Nephron progenitor cell (in vitro differentiated cells): ENCODE results near the gene PCDH10.

Experiments used
- DNase-seq: peaks from one replicate; pipeline ENCODE4 v3.0.0; 2021
- H3K27ac Mint-ChIP-seq: 2 replicates; pipeline ENCODE4 v1.8.0; 2021; ENCODE audit warnings: mild to moderate bottlenecking, moderate library complexity, mixed read lengths
- H3K27me3 Mint-ChIP-seq: 2 replicates; pipeline ENCODE4 v1.8.0; 2021; ENCODE audit warnings: mild to moderate bottlenecking, low read depth, mixed read lengths; ENCODE audit not compliant: poor library complexity
- H3K36me3 Mint-ChIP-seq: 2 replicates; pipeline ENCODE4 v1.8.0; 2021; ENCODE audit warnings: low read depth, mixed read lengths
- H3K4me1 Mint-ChIP-seq: 2 replicates; pipeline ENCODE4 v1.8.0; 2021; ENCODE audit warnings: mixed read lengths
- H3K4me3 Mint-ChIP-seq: 2 replicates; pipeline ENCODE4 v1.8.0; 2021; ENCODE audit warnings: mild to moderate bottlenecking, moderate library complexity, mixed read lengths
- H3K9me3 Mint-ChIP-seq: 2 replicates; pipeline ENCODE4 v1.8.0; 2021; ENCODE audit warnings: mild to moderate bottlenecking, moderate library complexity, mixed read lengths
- TF ChIP-seq, protein P1 (sequence below): fragments of 200-600 bp; sonication (generic); IDR thresholded peaks from 2 replicates; pipeline ENCODE4 v1.5.0; 2021; ENCODE audit warnings: antibody characterized with exemption

Gene PCDH10

DNA sequence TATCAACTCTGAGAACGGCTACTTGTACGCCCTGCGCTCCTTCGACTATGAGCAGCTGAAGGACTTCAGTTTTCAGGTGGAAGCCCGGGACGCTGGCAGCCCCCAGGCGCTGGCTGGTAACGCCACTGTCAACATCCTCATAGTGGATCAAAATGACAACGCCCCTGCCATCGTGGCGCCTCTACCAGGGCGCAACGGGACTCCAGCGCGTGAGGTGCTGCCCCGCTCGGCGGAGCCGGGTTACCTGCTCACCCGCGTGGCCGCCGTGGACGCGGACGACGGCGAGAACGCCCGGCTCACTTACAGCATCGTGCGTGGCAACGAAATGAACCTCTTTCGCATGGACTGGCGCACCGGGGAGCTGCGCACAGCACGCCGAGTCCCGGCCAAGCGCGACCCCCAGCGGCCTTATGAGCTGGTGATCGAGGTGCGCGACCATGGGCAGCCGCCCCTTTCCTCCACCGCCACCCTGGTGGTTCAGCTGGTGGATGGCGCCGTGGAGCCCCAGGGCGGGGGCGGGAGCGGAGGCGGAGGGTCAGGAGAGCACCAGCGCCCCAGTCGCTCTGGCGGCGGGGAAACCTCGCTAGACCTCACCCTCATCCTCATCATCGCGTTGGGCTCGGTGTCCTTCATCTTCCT is 2.7 kb downstream of the PCDH10 start:
- H3K27me3 Mint-ChIP-seq, result peaks cover 78% of the 10 kb centered on the region
- DNase-seq, result peak; percentile 70
- H3K27ac Mint-ChIP-seq, result no peak overlapping the region
- peak overlapping the region; percentile 82 for H3K4me3 Mint-ChIP-seq
- H3K9me3 Mint-ChIP-seq, result no peaks in the 10 kb centered on the region
- TF ChIP-seq, protein P1, sequence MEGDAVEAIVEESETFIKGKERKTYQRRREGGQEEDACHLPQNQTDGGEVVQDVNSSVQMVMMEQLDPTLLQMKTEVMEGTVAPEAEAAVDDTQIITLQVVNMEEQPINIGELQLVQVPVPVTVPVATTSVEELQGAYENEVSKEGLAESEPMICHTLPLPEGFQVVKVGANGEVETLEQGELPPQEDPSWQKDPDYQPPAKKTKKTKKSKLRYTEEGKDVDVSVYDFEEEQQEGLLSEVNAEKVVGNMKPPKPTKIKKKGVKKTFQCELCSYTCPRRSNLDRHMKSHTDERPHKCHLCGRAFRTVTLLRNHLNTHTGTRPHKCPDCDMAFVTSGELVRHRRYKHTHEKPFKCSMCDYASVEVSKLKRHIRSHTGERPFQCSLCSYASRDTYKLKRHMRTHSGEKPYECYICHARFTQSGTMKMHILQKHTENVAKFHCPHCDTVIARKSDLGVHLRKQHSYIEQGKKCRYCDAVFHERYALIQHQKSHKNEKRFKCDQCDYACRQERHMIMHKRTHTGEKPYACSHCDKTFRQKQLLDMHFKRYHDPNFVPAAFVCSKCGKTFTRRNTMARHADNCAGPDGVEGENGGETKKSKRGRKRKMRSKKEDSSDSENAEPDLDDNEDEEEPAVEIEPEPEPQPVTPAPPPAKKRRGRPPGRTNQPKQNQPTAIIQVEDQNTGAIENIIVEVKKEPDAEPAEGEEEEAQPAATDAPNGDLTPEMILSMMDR, result peak; percentile 41
- H3K36me3 Mint-ChIP-seq, result no peaks in the 10 kb centered on the region
- H3K4me1 Mint-ChIP-seq, result peaks cover 76% of the 10 kb centered on the region

DNA sequence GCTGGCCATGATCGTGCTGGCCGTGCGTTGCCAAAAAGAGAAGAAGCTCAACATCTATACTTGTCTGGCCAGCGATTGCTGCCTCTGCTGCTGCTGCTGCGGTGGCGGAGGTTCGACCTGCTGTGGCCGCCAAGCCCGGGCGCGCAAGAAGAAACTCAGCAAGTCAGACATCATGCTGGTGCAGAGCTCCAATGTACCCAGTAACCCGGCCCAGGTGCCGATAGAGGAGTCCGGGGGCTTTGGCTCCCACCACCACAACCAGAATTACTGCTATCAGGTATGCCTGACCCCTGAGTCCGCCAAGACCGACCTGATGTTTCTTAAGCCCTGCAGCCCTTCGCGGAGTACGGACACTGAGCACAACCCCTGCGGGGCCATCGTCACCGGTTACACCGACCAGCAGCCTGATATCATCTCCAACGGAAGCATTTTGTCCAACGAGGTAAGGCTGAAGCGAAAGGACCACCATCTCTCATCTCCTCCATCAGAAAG is 3.3 kb downstream of the PCDH10 start:
- H3K9me3 Mint-ChIP-seq, result no peaks in the 10 kb centered on the region
- H3K4me1 Mint-ChIP-seq, result peaks cover 71% of the 10 kb centered on the region
- H3K36me3 Mint-ChIP-seq, result no peaks in the 10 kb centered on the region
- peak; percentile 28 for DNase-seq
- H3K27ac Mint-ChIP-seq, result no peak overlapping the region
- peaks cover 72% of the 10 kb centered on the region for H3K27me3 Mint-ChIP-seq
- TF ChIP-seq, protein P1, result no peak
- H3K4me3 Mint-ChIP-seq, result peak overlapping the region; percentile 82

- peaks cover 67% of the 10 kb centered on the region for H3K27me3 Mint-ChIP-seq
- TF ChIP-seq, protein P1, result no peak
- H3K4me1 Mint-ChIP-seq, result peaks cover 68% of the 10 kb centered on the region
- no peak for DNase-seq
- H3K9me3 Mint-ChIP-seq, result no peaks in the 10 kb centered on the region
- H3K27ac Mint-ChIP-seq, result no peak overlapping the region
- peak overlapping the region; percentile 82 for H3K4me3 Mint-ChIP-seq
- H3K36me3 Mint-ChIP-seq, result no peaks in the 10 kb centered on the region
Observed at GRCh38 chr4:133152831-133153481, 3.9 kb downstream of the PCDH10 start.

DNA sequence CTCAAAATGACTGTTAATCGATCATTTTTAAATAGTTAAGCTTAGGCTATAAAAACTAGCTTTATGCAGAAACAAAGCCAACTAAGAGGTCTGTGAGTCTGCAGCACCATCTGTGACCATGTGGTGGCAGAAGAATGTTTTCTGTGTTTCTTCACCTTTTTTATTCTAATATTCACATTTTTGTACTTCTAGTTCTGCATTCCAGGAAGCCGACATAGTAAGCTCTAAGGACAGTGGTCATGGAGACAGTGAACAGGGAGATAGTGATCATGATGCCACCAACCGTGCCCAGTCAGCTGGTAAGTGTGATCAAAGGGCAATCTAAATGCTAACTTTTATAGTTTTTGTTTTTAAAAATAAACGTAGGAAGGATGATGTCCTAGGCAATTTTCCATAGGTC is 5.6 kb downstream of the PCDH10 start:
- Mint-ChIP-seq H3K9me3 (no peaks in the 10 kb centered on the region), H3K27ac (no peak overlapping the region), H3K27me3 (peaks cover 49% of the 10 kb centered on the region), H3K4me1 (peaks cover 51% of the 10 kb centered on the region), H3K4me3 (no peak overlapping the region), H3K36me3 (no peaks in the 10 kb centered on the region)
- TF ChIP-seq, protein P1, result peak; percentile 66
- DNase-seq, result peak; percentile 22

DNA sequence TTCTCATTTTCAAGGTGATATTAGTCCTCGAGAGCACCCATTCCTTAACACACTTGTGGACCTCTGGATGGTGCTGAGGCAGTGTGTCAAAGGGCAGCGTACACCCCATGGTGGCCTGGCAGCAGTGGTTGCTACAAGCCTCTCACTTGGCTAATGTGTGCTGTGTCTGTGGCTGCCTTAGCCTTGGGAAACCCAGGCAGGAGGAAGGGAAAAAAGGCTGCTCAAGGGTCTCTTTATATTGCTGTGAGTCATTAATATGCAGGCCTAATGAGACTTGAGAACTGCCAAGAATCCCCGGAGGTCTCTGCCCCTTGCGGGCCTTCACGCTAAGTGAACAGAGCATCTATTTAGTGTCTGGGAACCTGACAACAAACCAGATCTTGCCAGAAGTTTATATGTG is 7.0 kb downstream of the PCDH10 start:
- H3K36me3 Mint-ChIP-seq, result no peaks in the 10 kb centered on the region
- H3K27ac Mint-ChIP-seq, result no peak overlapping the region
- DNase-seq, result no peak
- no peak overlapping the region for H3K4me3 Mint-ChIP-seq
- peaks cover 35% of the 10 kb centered on the region for H3K27me3 Mint-ChIP-seq
- H3K9me3 Mint-ChIP-seq, result no peaks in the 10 kb centered on the region
- TF ChIP-seq, protein P1, result no peak
- peaks cover 37% of the 10 kb centered on the region for H3K4me1 Mint-ChIP-seq

- Mint-ChIP-seq H3K4me1 (peaks cover 32% of the 10 kb centered on the region), H3K4me3 (no peak overlapping the region), H3K36me3 (no peaks in the 10 kb centered on the region), H3K9me3 (no peaks in the 10 kb centered on the region), H3K27me3 (peaks cover 31% of the 10 kb centered on the region), H3K27ac (no peak overlapping the region)
- TF ChIP-seq, protein P1, result no peak
- DNase-seq, result no peak
Observed at GRCh38 chr4:133156556-133156955, 7.5 kb downstream of the PCDH10 start.
